ENCODE measurements around the gene REPIN1. TPM values are rescaled to one million over a fixed set of nuclear protein-coding genes. Genes with fewer than 3 reads are reported as not detected.

REPIN1 gene
- total and polyA plus RNA-seq, 10 donors, result 47.9 to 126 (median 111) TPM

DNA sequence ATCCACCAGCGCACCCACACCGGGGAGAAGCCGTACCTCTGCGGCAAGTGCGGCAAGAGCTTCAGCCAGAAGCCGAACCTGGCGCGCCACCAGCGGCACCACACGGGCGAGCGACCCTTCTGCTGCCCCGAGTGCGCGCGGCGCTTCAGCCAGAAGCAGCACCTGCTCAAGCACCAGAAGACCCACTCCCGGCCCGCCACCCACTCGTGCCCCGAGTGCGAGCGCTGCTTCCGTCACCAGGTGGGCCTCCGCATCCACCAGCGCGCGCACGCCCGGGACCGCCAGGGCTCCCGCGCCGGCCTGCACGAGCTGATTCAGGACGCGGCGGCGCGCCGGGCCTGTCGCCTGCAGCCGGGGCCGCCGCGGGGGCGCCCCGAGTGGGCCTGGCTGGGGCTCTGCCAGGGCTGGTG lies 28.2 kb downstream of the REPIN1 start:
- intact Hi-C loops (cut with DNase I; ENCODE audit: low total_unique reads), result no loop called here
- TF ChIP-seq POLR2AphosphoS5 (IDR thresholded peaks at IDR 0.05) (no peak), POLR2A (IDR thresholded peaks at IDR 0.05) (no peak)
- TF ChIP-seq, protein P1, sequence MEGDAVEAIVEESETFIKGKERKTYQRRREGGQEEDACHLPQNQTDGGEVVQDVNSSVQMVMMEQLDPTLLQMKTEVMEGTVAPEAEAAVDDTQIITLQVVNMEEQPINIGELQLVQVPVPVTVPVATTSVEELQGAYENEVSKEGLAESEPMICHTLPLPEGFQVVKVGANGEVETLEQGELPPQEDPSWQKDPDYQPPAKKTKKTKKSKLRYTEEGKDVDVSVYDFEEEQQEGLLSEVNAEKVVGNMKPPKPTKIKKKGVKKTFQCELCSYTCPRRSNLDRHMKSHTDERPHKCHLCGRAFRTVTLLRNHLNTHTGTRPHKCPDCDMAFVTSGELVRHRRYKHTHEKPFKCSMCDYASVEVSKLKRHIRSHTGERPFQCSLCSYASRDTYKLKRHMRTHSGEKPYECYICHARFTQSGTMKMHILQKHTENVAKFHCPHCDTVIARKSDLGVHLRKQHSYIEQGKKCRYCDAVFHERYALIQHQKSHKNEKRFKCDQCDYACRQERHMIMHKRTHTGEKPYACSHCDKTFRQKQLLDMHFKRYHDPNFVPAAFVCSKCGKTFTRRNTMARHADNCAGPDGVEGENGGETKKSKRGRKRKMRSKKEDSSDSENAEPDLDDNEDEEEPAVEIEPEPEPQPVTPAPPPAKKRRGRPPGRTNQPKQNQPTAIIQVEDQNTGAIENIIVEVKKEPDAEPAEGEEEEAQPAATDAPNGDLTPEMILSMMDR (IDR thresholded peaks at IDR 0.05 in 8 of 11, conservative IDR thresholded peaks at IDR 0.05 in 3 of 11), result no peak
- no peak overlapping the region for H3K4me3 ChIP-seq
- H3K27me3 ChIP-seq (replicated peaks in 1 of 7), result no peaks in the 10 kb centered on the region
- H3K36me3 ChIP-seq, result peaks cover 0 to 43% (median 20%) of the 10 kb centered on the region in 6 donors
- H3K27ac ChIP-seq, result no peak overlapping the region
- no peaks in the 10 kb centered on the region for H3K9me3 ChIP-seq
- no peak for DNase-seq
- 96 to 99% (median 97%) methylated on average over 29 to 48 of the region's 48 CpGs for WGBS, 5 donors
- H3K4me1 ChIP-seq, result peaks cover 0 to 10% (median under 1%) of the 10 kb centered on the region in 6 donors

DNA sequence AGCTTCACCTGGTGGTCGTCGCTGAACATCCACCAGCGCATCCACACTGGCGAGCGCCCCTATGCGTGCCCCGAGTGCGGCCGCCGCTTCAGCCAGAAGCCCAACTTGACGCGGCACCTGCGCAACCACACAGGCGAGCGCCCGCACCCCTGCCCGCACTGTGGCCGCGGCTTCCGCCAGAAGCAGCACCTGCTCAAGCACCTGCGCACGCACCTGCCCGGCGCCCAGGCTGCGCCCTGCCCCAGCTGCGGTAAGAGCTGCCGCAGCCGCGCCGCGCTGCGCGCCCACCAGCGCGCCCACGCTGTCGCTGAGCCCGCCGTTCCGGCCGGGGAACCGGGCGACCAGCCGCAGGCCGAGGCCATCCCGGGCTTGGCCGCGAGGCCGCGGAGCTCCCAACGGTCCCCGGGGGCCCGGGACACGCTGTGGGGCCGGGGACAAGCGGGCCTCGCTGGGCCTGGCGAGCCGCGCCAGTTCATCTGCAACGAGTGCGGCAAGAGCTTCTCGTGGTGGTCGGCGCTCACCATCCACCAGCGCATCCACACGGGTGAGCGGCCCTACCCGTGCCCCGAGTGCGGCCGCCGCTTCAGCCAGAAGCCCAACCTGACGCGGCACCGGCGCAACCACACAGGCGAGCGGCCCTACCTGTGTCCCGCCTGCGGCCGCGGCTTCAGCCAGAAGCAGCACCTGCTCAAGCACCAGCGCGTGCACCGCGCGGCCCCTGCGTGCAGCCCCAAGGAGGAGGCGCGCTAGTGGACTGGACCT lies 28.9 kb downstream of the REPIN1 start:
- Histone ChIP-seq H3K4me1 (peaks cover 0 to 13% (median 3%) of the 10 kb centered on the region in 6 donors), H3K27me3 (replicated peaks in 1 of 7) (no peaks in the 10 kb centered on the region), H3K36me3 (peaks cover 0 to 43% (median 20%) of the 10 kb centered on the region in 6 donors), H3K27ac (no peak overlapping the region), H3K4me3 (no peak overlapping the region), H3K9me3 (no peaks in the 10 kb centered on the region)
- DNase-seq, result no peak
- WGBS, 5 donors, result 94 to 99% (median 97%) methylated on average over 45 to 91 of the region's 91 CpGs
- TF ChIP-seq POLR2AphosphoS5 (IDR thresholded peaks at IDR 0.05) (no peak), POLR2A (IDR thresholded peaks at IDR 0.05) (no peak)
- TF ChIP-seq, protein P1 (IDR thresholded peaks at IDR 0.05 in 8 of 11, conservative IDR thresholded peaks at IDR 0.05 in 3 of 11), result no peak
- intact Hi-C loops (cut with DNase I; ENCODE audit: low total_unique reads), result no loop called here

DNA sequence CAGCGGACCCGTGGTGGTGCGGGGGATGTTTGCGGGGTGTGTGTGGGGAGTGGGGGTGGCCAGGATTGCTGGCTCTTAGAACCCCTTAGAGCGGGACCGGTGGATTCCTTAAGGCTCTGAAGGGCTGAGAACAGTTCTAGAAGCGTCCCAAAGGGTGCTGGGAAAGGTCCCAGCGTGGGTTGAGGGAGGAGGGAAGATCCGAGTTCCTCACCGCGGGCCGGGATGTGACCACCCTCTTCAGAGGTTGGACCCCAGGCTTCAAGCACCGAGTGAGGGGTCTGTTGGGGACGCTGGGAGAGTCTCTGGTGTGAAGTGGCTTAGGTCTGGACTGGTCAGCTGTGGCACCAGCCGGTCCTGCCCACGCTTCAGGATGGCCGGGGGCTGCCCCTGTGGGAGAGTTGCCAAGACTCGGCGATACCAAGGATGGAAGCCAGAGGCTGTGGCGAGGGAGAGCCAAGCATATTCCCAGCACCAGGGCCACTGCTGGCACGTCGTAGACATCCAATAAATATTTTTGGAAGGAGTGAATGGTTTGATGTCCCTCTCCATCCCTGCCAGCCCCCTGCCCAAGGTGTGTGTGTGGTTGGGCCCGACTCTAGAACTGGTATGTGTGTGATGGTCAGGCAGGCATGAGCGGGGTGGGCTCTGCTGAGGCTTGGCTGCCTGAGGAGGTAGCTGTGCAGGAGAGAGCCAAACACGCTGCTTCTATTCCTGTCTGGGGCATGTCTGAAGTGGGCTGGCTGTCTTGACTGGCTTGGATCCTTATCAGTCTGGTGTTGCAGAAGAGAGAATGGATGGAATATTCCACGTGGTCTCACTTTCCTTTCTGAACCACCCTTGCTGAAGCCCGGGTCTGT lies 29.7 kb downstream of the REPIN1 start:
- no peak for DNase-seq
- TF ChIP-seq POLR2AphosphoS5 (IDR thresholded peaks at IDR 0.05) (no peak), POLR2A (IDR thresholded peaks at IDR 0.05) (no peak)
- TF ChIP-seq, protein P1 (IDR thresholded peaks at IDR 0.05 in 8 of 11, conservative IDR thresholded peaks at IDR 0.05 in 3 of 11), result no peak
- peaks cover 0 to 43% (median 20%) of the 10 kb centered on the region in 6 donors for H3K36me3 ChIP-seq
- H3K9me3 ChIP-seq, result no peaks in the 10 kb centered on the region
- no peak overlapping the region for H3K4me3 ChIP-seq
- intact Hi-C loops (cut with DNase I; ENCODE audit: low total_unique reads), result no loop called here
- 91 to 96% (median 94%) methylated on average over 26 to 27 of the region's 27 CpGs for WGBS, 5 donors
- peaks cover 0 to 15% (median 6%) of the 10 kb centered on the region in 6 donors for H3K4me1 ChIP-seq
- H3K27ac ChIP-seq, result no peak overlapping the region
- no peaks in the 10 kb centered on the region for H3K27me3 ChIP-seq (replicated peaks in 1 of 7)

DNA sequence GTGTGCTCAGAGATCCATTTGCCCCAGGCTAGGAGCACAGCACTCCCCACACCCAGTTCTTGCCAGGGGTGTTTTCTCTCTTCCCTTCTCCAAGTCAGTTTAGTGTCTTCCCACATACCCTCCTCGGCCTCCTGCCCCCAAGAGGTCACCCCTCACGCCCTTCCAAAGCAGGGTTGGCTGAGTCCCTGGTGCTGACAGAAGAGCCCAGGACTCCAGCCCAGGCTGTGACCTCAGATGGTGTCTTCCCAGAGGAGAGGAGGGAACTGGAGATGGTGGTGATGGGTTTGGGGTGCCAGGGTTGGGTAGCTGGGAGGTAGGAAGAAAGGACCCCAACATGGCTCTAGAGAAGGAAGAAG lies 30.3 kb downstream of the REPIN1 start:
- WGBS, 5 donors, result 73 to 97% (median 88%) methylated on average over 2 of the region's 2 CpGs
- Histone ChIP-seq H3K27me3 (replicated peaks in 1 of 7) (no peaks in the 10 kb centered on the region), H3K9me3 (no peaks in the 10 kb centered on the region), H3K4me3 (no peak overlapping the region), H3K36me3 (peaks cover 0 to 43% (median 20%) of the 10 kb centered on the region in 6 donors), H3K27ac (no peak overlapping the region), H3K4me1 (peaks cover 2 to 21% (median 11%) of the 10 kb centered on the region in 6 donors)
- no peak for DNase-seq
- TF ChIP-seq POLR2AphosphoS5 (IDR thresholded peaks at IDR 0.05) (no peak), POLR2A (IDR thresholded peaks at IDR 0.05) (no peak)
- TF ChIP-seq, protein P1 (IDR thresholded peaks at IDR 0.05 in 8 of 11, conservative IDR thresholded peaks at IDR 0.05 in 3 of 11), result no peak
- intact Hi-C loops (cut with DNase I; ENCODE audit: low total_unique reads), result no loop called here

Data from spleen (tissue), 11 donors.